GM19397 (cell line): Measurements from ENCODE around the gene ING1.

Source experiments
- ATAC-seq: cut with Tn5 transposase; IDR thresholded peaks from one replicate; pipeline ENCODE4 v1.9.1; 2021; ENCODE audit warnings: mild to moderate bottlenecking, moderate library complexity; ENCODE audit not compliant: unreplicated experiment

Gene ING1

DNA sequence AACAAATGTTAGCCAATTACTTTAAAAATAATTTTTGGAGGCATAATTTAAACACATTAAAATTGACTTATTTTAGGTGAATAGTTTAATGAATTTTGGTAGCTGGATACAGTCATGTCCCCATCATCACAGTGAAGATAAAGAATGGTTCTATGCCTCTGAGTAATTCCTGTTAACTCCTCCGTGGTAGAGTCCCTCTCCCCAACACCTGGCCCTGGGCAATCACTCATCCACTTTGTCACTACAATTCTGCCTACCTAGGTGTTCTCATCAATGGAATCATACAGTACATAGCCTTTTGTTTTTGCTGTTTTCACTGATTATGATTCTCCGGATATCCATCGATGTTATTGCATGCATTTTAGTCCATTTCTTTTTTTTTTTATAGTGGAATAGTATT lies 55.6 kb downstream of the ING1 start:
- ATAC-seq, result no peak

DNA sequence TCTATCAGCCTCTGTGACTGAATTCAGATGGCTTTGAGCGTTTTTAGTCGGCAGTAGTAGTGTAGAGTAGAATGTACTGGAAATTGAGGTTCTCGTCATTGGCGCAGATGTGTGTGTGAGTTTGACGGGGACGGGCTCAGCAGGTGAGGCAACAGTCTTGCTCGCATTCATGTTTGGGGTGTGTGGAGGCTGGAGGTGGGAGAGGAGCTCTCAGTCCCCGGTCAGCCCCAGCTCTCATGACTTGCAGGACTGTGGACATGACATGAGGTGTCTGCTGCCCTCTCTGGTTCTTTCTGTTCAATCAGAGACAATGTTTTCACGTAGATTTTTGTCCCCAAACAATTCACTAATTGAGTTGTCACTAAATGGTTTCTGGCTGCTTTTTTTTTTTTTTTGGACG lies 57.2 kb downstream of the ING1 start:
- no peak for ATAC-seq

DNA sequence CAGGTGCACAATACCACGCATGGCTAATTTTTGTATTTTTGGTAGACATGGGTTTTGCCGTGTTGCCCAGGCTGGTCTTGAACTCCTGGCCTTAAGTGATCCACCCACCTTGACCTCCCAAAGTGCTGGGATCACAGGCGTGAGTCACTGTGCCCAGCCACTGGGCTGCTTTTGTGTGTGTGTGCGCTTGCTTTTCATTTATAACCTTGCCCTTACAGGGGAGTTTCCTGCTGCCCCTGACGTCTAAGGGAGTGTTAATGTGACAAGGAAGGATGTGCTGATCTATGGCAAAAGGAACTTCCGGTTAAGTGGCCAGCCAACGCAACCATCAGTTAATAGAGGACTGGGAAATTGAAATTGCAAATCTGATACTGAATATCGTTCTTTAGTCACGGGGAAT lies 57.7 kb downstream of the ING1 start:
- no peak for ATAC-seq

- ATAC-seq, result no peak
These were observed 58.8 kb downstream of the ING1 start for GRCh38 chr13:110772091-110772984.
